HepG2 (cell line): ENCODE measurements around the gene TFF1. TPM values are rescaled to one million over a fixed set of nuclear protein-coding genes. Genes with fewer than 3 reads are reported as not detected.

Experiments used
- ARID2 ChIP-seq: sonication (generic); formaldehyde crosslinking; IDR thresholded peaks from 2 replicates; pipeline ENCODE4 v1.8.1; 2022; ENCODE audit warnings: mild to moderate bottlenecking, missing genetic modification reagents, borderline replicate concordance
- ATF7 ChIP-seq, 2 experiments: fragments of 450-650 bp in 1 of 2; sonication (generic) in 1 of 2; formaldehyde crosslinking in 1 of 2; IDR thresholded peaks; 2 replicates each; pipeline versions ENCODE4 v1.4.0 to v1.6.1; 2016 to 2020; ENCODE audit warnings: antibody characterized with exemption in 1 of 2, mild to moderate bottlenecking in 1 of 2, missing genetic modification reagents in 1 of 2
- EP300 ChIP-seq, 3 experiments: sonication (generic) in 1 of 3; formaldehyde crosslinking in 1 of 3; IDR thresholded peaks; 2 replicates each; pipeline versions ENCODE4 v1.5.1 to v1.6.1; 2011 to 2020; ENCODE audit warnings: low read depth in 2 of 3, low read length in 2 of 3, borderline replicate concordance in 1 of 3, improper control_type of control experiment in 1 of 3, mild to moderate bottlenecking in 1 of 3, missing genetic modification reagents in 1 of 3, moderate library complexity in 1 of 3
- FOXO1 ChIP-seq: sonication (generic); formaldehyde crosslinking; IDR thresholded peaks from 2 replicates; pipeline ENCODE4 v1.4.0; 2020; ENCODE audit warnings: missing genetic modification reagents
- HDAC1 ChIP-seq: sonication (generic); formaldehyde crosslinking; IDR thresholded peaks from 2 replicates; pipeline ENCODE4 v1.5.1; 2020; ENCODE audit warnings: mild to moderate bottlenecking, missing genetic modification reagents
- HMGXB3 ChIP-seq: sonication (generic); formaldehyde crosslinking; IDR thresholded peaks from 2 replicates; pipeline ENCODE4 v1.4.0; 2020; ENCODE audit warnings: missing genetic modification reagents, borderline replicate concordance
- KDM3A ChIP-seq: IDR thresholded peaks from 2 replicates; pipeline ENCODE4 v1.6.1; 2018; ENCODE audit warnings: low read depth, missing compliant biosample characterization
- MYPOP ChIP-seq: sonication (generic); formaldehyde crosslinking; IDR thresholded peaks from 2 replicates; pipeline ENCODE4 v1.8.1; 2023; ENCODE audit warnings: mild to moderate bottlenecking, moderate library complexity, missing genetic modification reagents
- RAD21 ChIP-seq: fragments of 450-650 bp; formaldehyde crosslinking; IDR thresholded peaks from 2 replicates; pipeline ENCODE4 v1.5.0; 2020; ENCODE audit warnings: mild to moderate bottlenecking
- RCOR2 ChIP-seq: IDR thresholded peaks from 2 replicates; pipeline ENCODE4 v1.6.1; 2016; ENCODE audit warnings: missing biosample characterization, missing genetic modification reagents
- RNF2 ChIP-seq: fragments of 450-650 bp; conservative IDR thresholded peaks from 2 replicates; pipeline ENCODE4 v1.6.1; 2016; ENCODE audit warnings: low read depth
- SIN3A ChIP-seq: IDR thresholded peaks from 2 replicates; pipeline ENCODE4 v1.6.1; 2011; ENCODE audit warnings: low read depth, mild to moderate bottlenecking, control low read depth, low read length, borderline replicate concordance
- SOX13 ChIP-seq, 3 experiments: fragments of 450-650 bp in 1 of 3; sonication (generic) in 1 of 3; formaldehyde crosslinking in 1 of 3; IDR thresholded peaks in 2 of 3; conservative IDR thresholded peaks in 1 of 3; 2 replicates each; pipeline versions ENCODE4 v1.5.0 to v1.6.1; 2016 to 2020; ENCODE audit warnings: antibody characterized with exemption in 1 of 3, mild to moderate bottlenecking in 1 of 3, missing compliant biosample characterization in 1 of 3, missing genetic modification reagents in 1 of 3, moderate library complexity in 1 of 3
- TRIM24 ChIP-seq: sonication (generic); formaldehyde crosslinking; IDR thresholded peaks from 2 replicates; pipeline ENCODE4 v1.8.0; 2022; ENCODE audit warnings: mild to moderate bottlenecking, missing genetic modification reagents
- ZGPAT ChIP-seq: IDR thresholded peaks from 2 replicates; pipeline ENCODE4 v1.6.1; 2016; ENCODE audit warnings: mild to moderate bottlenecking
- ZNF225 ChIP-seq: sonication (generic); formaldehyde crosslinking; IDR thresholded peaks from 2 replicates; pipeline ENCODE4 v1.4.0; 2020; ENCODE audit warnings: mild to moderate bottlenecking, missing genetic modification reagents
- ZNF580 ChIP-seq: IDR thresholded peaks from 2 replicates; pipeline ENCODE4 v1.6.1; 2016; ENCODE audit warnings: low read depth, borderline replicate concordance
- ZNF644 ChIP-seq: IDR thresholded peaks from 2 replicates; pipeline ENCODE4 v1.6.1; 2016; ENCODE audit warnings: low read depth
- ZNF780A ChIP-seq: sonication (generic); formaldehyde crosslinking; IDR thresholded peaks from 2 replicates; pipeline ENCODE4 v1.8.0; 2022; ENCODE audit warnings: mild to moderate bottlenecking, missing genetic modification reagents, moderate library complexity
- ZNF781 ChIP-seq: sonication (generic); formaldehyde crosslinking; IDR thresholded peaks from 2 replicates; pipeline ENCODE4 v1.5.1; 2020; ENCODE audit warnings: borderline replicate concordance, mild to moderate bottlenecking, missing genetic modification reagents; ENCODE audit errors: not compliant biosample characterization
- ZNF790 ChIP-seq: sonication (generic); formaldehyde crosslinking; IDR thresholded peaks from 2 replicates; pipeline ENCODE4 v1.8.0; 2022; ENCODE audit warnings: missing genetic modification reagents, mild to moderate bottlenecking, borderline replicate concordance
- polyA plus RNA-seq, 8 experiments: library from polyadenylated mRNA; depleted of rRNA in 3 of 8; stranded (reverse) in 7 of 8; unstranded in 1 of 8; fragments of >200 nt; fragmentation: Illumina TruSeq in 4 of 8; extraction: Trizol in 4 of 8; gene quantifications; 2 replicates each; pipeline versions ENCODE4 v1.2.1 to v1.2.3, GENCODE V29; 2011 to 2016; ENCODE audit warnings: low read depth in 4 of 8, missing spikeins in 1 of 8, mixed read lengths in 1 of 8; ENCODE audit not compliant: insufficient read depth in 1 of 8
- total RNA-seq, 5 experiments: library from RNA; depleted of rRNA; stranded (reverse); fragments of >200 nt; fragmentation: Illumina TruSeq; extraction: Trizol; gene quantifications; 2 replicates each; pipeline ENCODE4 v1.2.3, GENCODE V29; 2016; ENCODE audit warnings: low read depth in 1 of 5
- TF ChIP-seq, protein P1 (sequence below): IDR thresholded peaks from 2 replicates; pipeline ENCODE4 v1.6.1; 2016; ENCODE audit warnings: mild to moderate bottlenecking, missing biosample characterization, missing genetic modification reagents

Gene TFF1
- total and polyA plus RNA-seq, 2 of the 13 experiments (the other 11 are each of a cell fraction or from before 2014, with no cell fraction given) = 0.24 to 19.4 TPM

DNA sequence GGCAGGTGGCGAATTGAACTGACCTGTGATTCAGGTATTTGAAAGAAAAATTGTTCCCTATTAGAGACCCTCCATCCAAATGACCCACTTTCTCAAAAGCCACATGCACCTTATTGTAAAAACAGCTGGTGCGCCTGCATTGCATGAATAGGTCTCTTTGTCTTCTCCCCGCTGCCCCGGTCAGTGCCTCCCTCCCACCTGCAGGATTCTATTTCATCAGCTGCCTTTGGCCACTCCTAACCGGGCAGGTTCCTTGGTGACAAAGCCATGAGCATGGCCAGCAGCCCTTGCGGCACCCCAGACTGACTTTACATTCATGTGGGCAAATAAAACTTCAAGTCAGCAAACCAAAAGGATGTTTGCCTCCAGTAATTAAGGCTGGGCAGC is 23.1 kb upstream of the TFF1 start (continued):
- TF ChIP-seq ARID2 (no peak), SOX13 (IDR thresholded peaks at IDR 0.05) (no peak), SOX13 (CRISPR knock-in tag; conservative IDR thresholded peaks at IDR 0.05 in 1 of 2, IDR thresholded peaks at IDR 0.05 in 1 of 2) (peak in 1 of 2 experiments; percentile 69; a peak in 2 of 4 replicates), RNF2 (no peak), ZGPAT (CRISPR knock-in tag) (peak; percentile 20; the same call in 1 of the 2 replicates), HMGXB3 (no peak), ZNF225 (CRISPR knock-in tag) (no peak), RAD21 (CRISPR knock-in tag) (no peak), KDM3A (CRISPR knock-in tag) (0 out of 2 replicates have a peak, but pooled peaks have one; percentile 10), TRIM24 (CRISPR knock-in tag) (no peak), ZNF781 (no peak), ATF7 (IDR thresholded peaks at IDR 0.05) (no peak), ATF7 (CRISPR knock-in tag; IDR thresholded peaks at IDR 0.05) (no peak), MYPOP (CRISPR knock-in tag) (peak; percentile 66; the same call in 1 of the 2 replicates), ZNF580 (CRISPR knock-in tag) (no peak), SIN3A (peak; percentile 48; the same call in 1 of the 2 replicates), ZNF780A (CRISPR knock-in tag) (no peak), HDAC1 (CRISPR knock-in tag) (peak; percentile 58), FOXO1 (CRISPR knock-in tag) (peak; percentile 10; the same call in 1 of the 2 replicates), RCOR2 (CRISPR knock-in tag) (no peak), ZNF790 (CRISPR knock-in tag) (no peak), ZNF644 (CRISPR knock-in tag) (peak; percentile 79), EP300 (IDR thresholded peaks at IDR 0.05; ENCODE audit: low read depth in 2 of 2, low read length in 2 of 2) (peak in 1 of 2 experiments; percentile 42; a peak in 1 of 4 replicates), EP300 (CRISPR knock-in tag; IDR thresholded peaks at IDR 0.05; ENCODE audit: borderline replicate concordance) (no peak)
- TF ChIP-seq, protein P1, sequence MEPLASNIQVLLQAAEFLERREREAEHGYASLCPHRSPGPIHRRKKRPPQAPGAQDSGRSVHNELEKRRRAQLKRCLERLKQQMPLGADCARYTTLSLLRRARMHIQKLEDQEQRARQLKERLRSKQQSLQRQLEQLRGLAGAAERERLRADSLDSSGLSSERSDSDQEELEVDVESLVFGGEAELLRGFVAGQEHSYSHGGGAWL (CRISPR knock-in tag) = no peak
